GM23338 (cell line): Measurements from ENCODE around the gene SYTL1. TPM values are rescaled to one million over a fixed set of nuclear protein-coding genes. Genes with fewer than 3 reads are reported as not detected.

Source experiments
- ATAC-seq: fragments of 200-7000 bp; cut with Tn5 transposase; 3 replicates; pipeline ENCODE4 v1.9.1; 2020
- DNase-seq: peaks from one replicate; pipeline ENCODE4 v3.0.0-alpha.2; 2015; ENCODE audit warnings: low spot score
- H2AFZ ChIP-seq: fragments of 200-600 bp; sonication (generic); 2 replicates; pipeline ENCODE4 v1.8.0; 2016; ENCODE audit warnings: antibody characterized with exemption, mild to moderate bottlenecking, moderate library complexity
- H3F3A ChIP-seq: fragments of 200-600 bp; sonication (generic); replicated peaks from 2 replicates; pipeline ENCODE4 v1.8.0; 2017; ENCODE audit warnings: antibody characterized with exemption, mixed run types, low read depth
- H3K27ac ChIP-seq: fragments of 200-600 bp; sonication (generic); 2 replicates; pipeline ENCODE4 v1.6.1; 2016; ENCODE audit warnings: low read depth
- H3K27me3 ChIP-seq: fragments of 200-600 bp; sonication (generic); 2 replicates; pipeline ENCODE4 v1.8.0; 2016; ENCODE audit warnings: mild to moderate bottlenecking, mixed run types, moderate library complexity; ENCODE audit not compliant: insufficient read depth
- H3K36me3 ChIP-seq: fragments of 200-600 bp; sonication (generic); 2 replicates; pipeline ENCODE4 v1.8.0; 2016; ENCODE audit warnings: mild to moderate bottlenecking; ENCODE audit not compliant: insufficient read depth
- H3K4me1 ChIP-seq: fragments of 200-600 bp; sonication (generic); 2 replicates; pipeline ENCODE4 v1.8.0; 2016; ENCODE audit warnings: mild to moderate bottlenecking, moderate library complexity; ENCODE audit not compliant: insufficient read depth
- H3K4me2 ChIP-seq: fragments of 200-600 bp; sonication (generic); 2 replicates; pipeline ENCODE4 v1.7.1; 2017; ENCODE audit warnings: mixed run types
- H3K4me3 ChIP-seq: fragments of 200-600 bp; sonication (generic); 2 replicates; pipeline ENCODE4 v1.6.1; 2016; ENCODE audit warnings: mixed run types
- H3K79me2 ChIP-seq: fragments of 200-600 bp; sonication (generic); replicated peaks from 2 replicates; pipeline ENCODE4 v1.8.0; 2017; ENCODE audit warnings: mild to moderate bottlenecking; ENCODE audit not compliant: insufficient read depth
- H3K9me2 ChIP-seq: fragments of 200-600 bp; sonication (generic); 2 replicates; pipeline ENCODE4 v1.8.0; 2017; ENCODE audit not compliant: insufficient read depth
- H4K20me1 ChIP-seq: fragments of 200-600 bp; sonication (generic); replicated peaks from 2 replicates; pipeline ENCODE4 v1.8.0; 2017; ENCODE audit warnings: mild to moderate bottlenecking; ENCODE audit not compliant: insufficient read depth
- H3K27ac Mint-ChIP-seq: 2 replicates; pipeline ENCODE4 v1.8.0; 2020; ENCODE audit warnings: inconsistent platforms, mild to moderate bottlenecking, moderate library complexity, mixed read lengths
- H3K27me3 Mint-ChIP-seq: 3 replicates; pipeline ENCODE4 v1.8.0; 2022; ENCODE audit warnings: low read depth, mild to moderate bottlenecking, moderate library complexity, mixed read lengths, inconsistent platforms; ENCODE audit not compliant: insufficient read depth, poor library complexity
- H3K36me3 Mint-ChIP-seq: 3 replicates; pipeline ENCODE4 v1.8.0; 2021; ENCODE audit warnings: low read depth, mild to moderate bottlenecking, inconsistent platforms, moderate library complexity, mixed read lengths
- H3K4me1 Mint-ChIP-seq: 3 replicates; pipeline ENCODE4 v1.8.0; 2020; ENCODE audit warnings: mild to moderate bottlenecking, inconsistent platforms, mixed read lengths
- H3K4me3 Mint-ChIP-seq: 3 replicates; pipeline ENCODE4 v1.8.0; 2021; ENCODE audit warnings: moderate library complexity, mild to moderate bottlenecking, inconsistent platforms, mixed read lengths
- H3K9me3 Mint-ChIP-seq: 3 replicates; pipeline ENCODE4 v1.8.0; 2020; ENCODE audit warnings: moderate library complexity, mild to moderate bottlenecking, inconsistent platforms, mixed read lengths
- CTCF ChIP-seq, 2 experiments: fragments of 200-600 bp in 1 of 2; sonication (generic) in 1 of 2; conservative IDR thresholded peaks; 2 replicates each; pipeline versions ENCODE4 v1.5.1 to v1.6.1; 2016 to 2017; ENCODE audit warnings: antibody characterized with exemption in 2 of 2, low read depth in 2 of 2, mild to moderate bottlenecking in 2 of 2, moderate library complexity in 1 of 2
- ETS1 ChIP-seq: IDR thresholded peaks from 2 replicates; pipeline ENCODE4 v1.6.1; 2016; ENCODE audit warnings: antibody characterized with exemption
- EZH2phosphoT487 ChIP-seq: fragments of 200-600 bp; sonication (generic); IDR thresholded peaks from one replicate; pipeline ENCODE4 v1.8.1; 2018; ENCODE audit warnings: antibody characterized with exemption; ENCODE audit not compliant: unreplicated experiment
- ZNF462 ChIP-seq: fragments of 250-450 bp; sonication (Bioruptor Pico); IDR thresholded peaks from 2 replicates; pipeline ENCODE4 v1.5.0; 2020; ENCODE audit warnings: mild to moderate bottlenecking, moderate library complexity
- polyA plus RNA-seq: library from polyadenylated mRNA; unstranded; fragments of >200 nt; fragmentation: Nextera tagmentation; extraction: Ambion mirVana; gene quantifications from 2 replicates; pipeline ENCODE4 v1.2.1, GENCODE V29; 2016
- total RNA-seq: library from RNA; depleted of rRNA; stranded (reverse); fragments of >200 nt; shearing (Covaris generic); gene quantifications from 2 replicates; pipeline ENCODE4 v1.2.3, GENCODE V29; 2014

SYTL1 gene
- total and polyA plus RNA-seq, 2 experiments from 2014 or later = 4.9 to 12.3 TPM

- Mint-ChIP-seq H3K4me3 (no peak overlapping the region), H3K27ac (no peak overlapping the region), H3K27me3 (peaks cover 7% of the 10 kb centered on the region), H3K9me3 (no peaks in the 10 kb centered on the region), H3K36me3 (peaks cover 44% of the 10 kb centered on the region), H3K4me1 (no peaks in the 10 kb centered on the region)
- ATAC-seq (no peak), DNase-seq (no peak)
- Histone ChIP-seq H3K27me3 (no peaks in the 10 kb centered on the region), H3F3A (peaks cover 5% of the 10 kb centered on the region; the same call in 1 of the 2 replicates), H2AFZ (no peak overlapping the region), H3K4me2 (no peak overlapping the region), H3K27ac (no peak overlapping the region), H3K36me3 (peaks cover 4% of the 10 kb centered on the region; the same call in 1 of the 2 replicates), H3K79me2 (peaks cover 32% of the 10 kb centered on the region), H3K4me1 (no peaks in the 10 kb centered on the region), H3K9me2 (no peaks in the 10 kb centered on the region), H3K4me3 (no peak overlapping the region), H4K20me1 (peaks cover 15% of the 10 kb centered on the region)
- TF ChIP-seq CTCF (conservative IDR thresholded peaks at IDR 0.05; ENCODE audit: low read depth in 2 of 2) (no peak), ETS1 (no peak), EZH2phosphoT487 (no peak), ZNF462 (CRISPR knock-in tag) (no peak)
Observed at GRCh38 chr1:27330786-27331185, 11.0 kb upstream of the SYTL1 start.
